Measurements from ENCODE around the gene CACNB4.

CACNB4 gene

GRCh38 chr2:152075461-152076050 lies 23.3 kb downstream of the CACNB4 start:
- H3K4me2 ChIP-seq (ENCODE audit: low read length, poor library complexity, severe bottlenecking) = no peak overlapping the region
- H3K14ac ChIP-seq (ENCODE audit: low read length in 2 of 2) = no peak overlapping the region
- no peak for DNase-seq
- 76% methylated on average over 4 of the region's 4 CpGs for WGBS
- no peaks in the 10 kb centered on the region for H3K9me3 ChIP-seq (ENCODE audit: control insufficient read depth, low read length)
- H3K4me3 ChIP-seq (ENCODE audit: insufficient read depth in 1 of 2, low read depth in 1 of 2, low read length in 2 of 2) = no peak overlapping the region
- no peak overlapping the region for H3K27ac ChIP-seq (ENCODE audit: low read length, poor library complexity, severe bottlenecking)
- no peaks in the 10 kb centered on the region for H3K4me1 ChIP-seq (ENCODE audit: control insufficient read depth, insufficient read depth, low read depth, low read length)
- H2BK12ac ChIP-seq (ENCODE audit: low read length in 2 of 2) = no peak overlapping the region
- no peak overlapping the region for H3K4ac ChIP-seq (ENCODE audit: low read depth in 1 of 2, low read length in 2 of 2)
- H3K36me3 ChIP-seq (ENCODE audit: control insufficient read depth in 1 of 2, insufficient read depth in 2 of 2, low read depth in 1 of 2, low read length in 2 of 2) = no peaks in the 10 kb centered on the region
- peaks cover 0 to 24% of the 10 kb centered on the region in 2 experiments for H3K27me3 ChIP-seq (ENCODE audit: control insufficient read depth in 1 of 2, insufficient read depth in 1 of 2, low read length in 2 of 2)
- no peak overlapping the region for H3K18ac ChIP-seq (ENCODE audit: low read depth in 1 of 2, low read length in 2 of 2)
- H2BK5ac ChIP-seq (ENCODE audit: low read depth, low read length, poor library complexity, severe bottlenecking) = no peak overlapping the region
- no peak overlapping the region for H3K23ac ChIP-seq (ENCODE audit: low read length in 2 of 2)
- no peak overlapping the region for H2BK120ac ChIP-seq (ENCODE audit: low read depth, low read length)
- no peak overlapping the region for H2BK15ac ChIP-seq (ENCODE audit: low read depth, poor library complexity, severe bottlenecking)
- no peak overlapping the region for H2AFZ ChIP-seq (ENCODE audit: low read depth, low read length)
- no peak overlapping the region for H2AK5ac ChIP-seq (ENCODE audit: low read length, severe bottlenecking)
- no peak overlapping the region for H4K8ac ChIP-seq (ENCODE audit: low read length)
- H3K9ac ChIP-seq (ENCODE audit: low read length) = no peak overlapping the region
- H4K91ac ChIP-seq (ENCODE audit: low read length) = no peak overlapping the region
- H3K79me1 ChIP-seq (replicated peaks; ENCODE audit: low read length, poor library complexity, severe bottlenecking) = no peaks in the 10 kb centered on the region

GRCh38 chr2:152072011-152072410 lies 26.8 kb downstream of the CACNB4 start:
- DNase-seq = no peak
- H3K4ac ChIP-seq (ENCODE audit: low read depth in 1 of 2, low read length in 2 of 2) = no peak overlapping the region
- H3K23ac ChIP-seq (ENCODE audit: low read length in 2 of 2) = no peak overlapping the region
- 100% methylated on average over 1 of the region's 2 CpGs for WGBS
- no peak overlapping the region for H2BK12ac ChIP-seq (ENCODE audit: low read length in 2 of 2)
- H3K9ac ChIP-seq (ENCODE audit: low read length) = no peak overlapping the region
- H2BK5ac ChIP-seq (ENCODE audit: low read depth, low read length, poor library complexity, severe bottlenecking) = no peak overlapping the region
- H3K27me3 ChIP-seq (ENCODE audit: control insufficient read depth in 1 of 2, insufficient read depth in 1 of 2, low read length in 2 of 2) = peaks cover 0 to 40% of the 10 kb centered on the region in 2 experiments
- H3K14ac ChIP-seq (ENCODE audit: low read length in 2 of 2) = no peak overlapping the region
- H3K4me3 ChIP-seq (ENCODE audit: insufficient read depth in 1 of 2, low read depth in 1 of 2, low read length in 2 of 2) = no peak overlapping the region
- no peak overlapping the region for H3K18ac ChIP-seq (ENCODE audit: low read depth in 1 of 2, low read length in 2 of 2)
- H4K91ac ChIP-seq (ENCODE audit: low read length) = no peak overlapping the region
- no peak overlapping the region for H2BK15ac ChIP-seq (ENCODE audit: low read depth, poor library complexity, severe bottlenecking)
- H3K27ac ChIP-seq (ENCODE audit: low read length, poor library complexity, severe bottlenecking) = no peak overlapping the region
- no peaks in the 10 kb centered on the region for H3K36me3 ChIP-seq (ENCODE audit: control insufficient read depth in 1 of 2, insufficient read depth in 2 of 2, low read depth in 1 of 2, low read length in 2 of 2)
- H2AK5ac ChIP-seq (ENCODE audit: low read length, severe bottlenecking) = no peak overlapping the region
- no peaks in the 10 kb centered on the region for H3K79me1 ChIP-seq (replicated peaks; ENCODE audit: low read length, poor library complexity, severe bottlenecking)
- no peaks in the 10 kb centered on the region for H3K4me1 ChIP-seq (ENCODE audit: control insufficient read depth, insufficient read depth, low read depth, low read length)
- H2BK120ac ChIP-seq (ENCODE audit: low read depth, low read length) = no peak overlapping the region
- no peak overlapping the region for H4K8ac ChIP-seq (ENCODE audit: low read length)
- no peak overlapping the region for H2AFZ ChIP-seq (ENCODE audit: low read depth, low read length)
- no peaks in the 10 kb centered on the region for H3K9me3 ChIP-seq (ENCODE audit: control insufficient read depth, low read length)
- no peak overlapping the region for H3K4me2 ChIP-seq (ENCODE audit: low read length, poor library complexity, severe bottlenecking)

GRCh38 chr2:152071518-152071917 lies 27.3 kb downstream of the CACNB4 start:
- Histone ChIP-seq H3K4ac (ENCODE audit: low read depth in 1 of 2, low read length in 2 of 2) (no peak overlapping the region), H3K27ac (ENCODE audit: low read length, poor library complexity, severe bottlenecking) (no peak overlapping the region), H3K4me2 (ENCODE audit: low read length, poor library complexity, severe bottlenecking) (no peak overlapping the region), H3K14ac (ENCODE audit: low read length in 2 of 2) (no peak overlapping the region), H3K23ac (ENCODE audit: low read length in 2 of 2) (no peak overlapping the region), H2BK15ac (ENCODE audit: low read depth, poor library complexity, severe bottlenecking) (no peak overlapping the region), H2AK5ac (ENCODE audit: low read length, severe bottlenecking) (no peak overlapping the region), H3K9me3 (ENCODE audit: control insufficient read depth, low read length) (no peaks in the 10 kb centered on the region), H2BK120ac (ENCODE audit: low read depth, low read length) (no peak overlapping the region), H3K27me3 (ENCODE audit: control insufficient read depth in 1 of 2, insufficient read depth in 1 of 2, low read length in 2 of 2) (peaks cover 0 to 38% of the 10 kb centered on the region in 2 experiments), H2BK12ac (ENCODE audit: low read length in 2 of 2) (no peak overlapping the region), H3K36me3 (ENCODE audit: control insufficient read depth in 1 of 2, insufficient read depth in 2 of 2, low read depth in 1 of 2, low read length in 2 of 2) (no peaks in the 10 kb centered on the region), H2BK5ac (ENCODE audit: low read depth, low read length, poor library complexity, severe bottlenecking) (no peak overlapping the region), H2AFZ (ENCODE audit: low read depth, low read length) (no peak overlapping the region), H3K4me3 (ENCODE audit: insufficient read depth in 1 of 2, low read depth in 1 of 2, low read length in 2 of 2) (no peak overlapping the region), H4K8ac (ENCODE audit: low read length) (no peak overlapping the region), H3K18ac (ENCODE audit: low read depth in 1 of 2, low read length in 2 of 2) (no peak overlapping the region), H4K91ac (ENCODE audit: low read length) (no peak overlapping the region), H3K9ac (ENCODE audit: low read length) (no peak overlapping the region), H3K4me1 (ENCODE audit: control insufficient read depth, insufficient read depth, low read depth, low read length) (no peaks in the 10 kb centered on the region), H3K79me1 (replicated peaks; ENCODE audit: low read length, poor library complexity, severe bottlenecking) (no peaks in the 10 kb centered on the region)
- no peak for DNase-seq
- no CpG with 5 or more reads among the region's 1 CpG for WGBS

- no CpG with 5 or more reads among the region's 1 CpG for WGBS
- Histone ChIP-seq H3K9me3 (ENCODE audit: control insufficient read depth, low read length) (no peaks in the 10 kb centered on the region), H3K18ac (ENCODE audit: low read depth in 1 of 2, low read length in 2 of 2) (no peak overlapping the region), H3K79me1 (replicated peaks; ENCODE audit: low read length, poor library complexity, severe bottlenecking) (no peaks in the 10 kb centered on the region), H3K27me3 (ENCODE audit: control insufficient read depth in 1 of 2, insufficient read depth in 1 of 2, low read length in 2 of 2) (peaks cover 0 to 38% of the 10 kb centered on the region in 2 experiments), H4K8ac (ENCODE audit: low read length) (no peak overlapping the region), H3K4me3 (ENCODE audit: insufficient read depth in 1 of 2, low read depth in 1 of 2, low read length in 2 of 2) (no peak overlapping the region), H3K9ac (ENCODE audit: low read length) (no peak overlapping the region), H2BK5ac (ENCODE audit: low read depth, low read length, poor library complexity, severe bottlenecking) (no peak overlapping the region), H2BK120ac (ENCODE audit: low read depth, low read length) (no peak overlapping the region), H3K23ac (ENCODE audit: low read length in 2 of 2) (no peak overlapping the region), H3K4ac (ENCODE audit: low read depth in 1 of 2, low read length in 2 of 2) (no peak overlapping the region), H2BK15ac (ENCODE audit: low read depth, poor library complexity, severe bottlenecking) (no peak overlapping the region), H2AFZ (ENCODE audit: low read depth, low read length) (no peak overlapping the region), H3K27ac (ENCODE audit: low read length, poor library complexity, severe bottlenecking) (no peak overlapping the region), H3K14ac (ENCODE audit: low read length in 2 of 2) (no peak overlapping the region), H3K4me2 (ENCODE audit: low read length, poor library complexity, severe bottlenecking) (no peak overlapping the region), H2BK12ac (ENCODE audit: low read length in 2 of 2) (no peak overlapping the region), H3K4me1 (ENCODE audit: control insufficient read depth, insufficient read depth, low read depth, low read length) (no peaks in the 10 kb centered on the region), H4K91ac (ENCODE audit: low read length) (no peak overlapping the region), H3K36me3 (ENCODE audit: control insufficient read depth in 1 of 2, insufficient read depth in 2 of 2, low read depth in 1 of 2, low read length in 2 of 2) (no peaks in the 10 kb centered on the region), H2AK5ac (ENCODE audit: low read length, severe bottlenecking) (no peak overlapping the region)
- no peak for DNase-seq
Measured at GRCh38 chr2:152071092-152071491, 27.8 kb downstream of the CACNB4 start.

Data from mesenchymal stem cell (in vitro differentiated cells and primary cell).